ENCODE measurements around the gene RAD54L.

DNA sequence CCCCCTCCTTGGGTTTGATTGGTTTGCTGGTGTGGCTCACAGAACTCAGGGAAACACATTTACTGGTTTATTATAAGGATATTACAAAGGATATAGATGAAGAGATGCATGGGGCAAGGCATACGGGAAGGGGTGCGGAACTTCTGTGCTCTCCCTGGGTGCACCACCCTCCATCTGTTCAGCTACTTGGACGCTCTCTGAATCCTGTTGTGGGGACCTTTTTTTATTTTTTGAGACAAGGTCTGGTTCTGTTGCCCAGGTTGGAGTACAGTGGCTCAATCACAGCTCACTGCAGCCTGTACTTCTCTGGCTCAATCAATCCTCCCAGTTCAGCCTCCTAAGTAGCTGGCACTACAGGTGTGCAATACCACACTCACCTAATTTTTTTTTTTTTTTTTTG lies 37.0 kb upstream of the RAD54L start:
- TF ChIP-seq CTCF (IDR thresholded peaks at IDR 0.05; ENCODE audit: poor library complexity) = no peak
- TF ChIP-seq EZH2phosphoT487 (IDR thresholded peaks at IDR 0.05; ENCODE audit: low read depth, severe bottlenecking, unreplicated experiment) = no peak
- no peak for TF ChIP-seq EZH2 (IDR thresholded peaks at IDR 0.05; ENCODE audit: borderline replicate concordance)

Measured in hepatocyte (in vitro differentiated cells).